Kidney capillary endothelial cell (primary cell): ENCODE results near the gene LRP1-AS.
"Not testable (repeated sequence)": the region's sequence is repeated elsewhere in the genome, so short reads cannot be mapped to it uniquely, and the experiment has no call there.

Source experiments
- DNase-seq: peaks from one replicate; pipeline ENCODE4 v3.0.0-alpha.2; 2018; ENCODE audit warnings: low spot score

Gene LRP1-AS

GRCh38 chr12:57139796-57140649 lies 7.4 kb downstream of the LRP1-AS start:
- no peak for DNase-seq

- DNase-seq, result no peak
Measured at GRCh38 chr12:57138526-57139272, 8.7 kb downstream of the LRP1-AS start.

- DNase-seq, result no peak
Measured at GRCh38 chr12:57135527-57136326, 11.7 kb downstream of the LRP1-AS start.

GRCh38 chr12:57134949-57135348 lies 12.5 kb downstream of the LRP1-AS start:
- DNase-seq, result no peak

- no peak for DNase-seq
Measured at GRCh38 chr12:57133916-57134315, 13.5 kb downstream of the LRP1-AS start.

- no peak for DNase-seq
Measured at GRCh38 chr12:57133013-57133569, 14.3 kb downstream of the LRP1-AS start.

GRCh38 chr12:57131896-57132744 lies 15.3 kb downstream of the LRP1-AS start:
- peak; percentile 24 for DNase-seq

- no peak for DNase-seq
Measured at GRCh38 chr12:57130941-57131340, 16.5 kb downstream of the LRP1-AS start.

GRCh38 chr12:57129889-57130288 lies 17.5 kb downstream of the LRP1-AS start:
- DNase-seq, result no peak

GRCh38 chr12:57129321-57129842 lies 18.0 kb downstream of the LRP1-AS start:
- no peak for DNase-seq

- DNase-seq, result no peak
Measured at GRCh38 chr12:57128519-57129247, 18.7 kb downstream of the LRP1-AS start.

GRCh38 chr12:57127726-57128518 lies 19.5 kb downstream of the LRP1-AS start, which contains the start of gene LRP1:
Gene LRP1, plus strand, starts transcription at chr12:57128483. Its CDS starts 482 bp downstream, at chr12:57128965.
- DNase-seq, result peak; percentile 35

- DNase-seq, result no peak
Measured at GRCh38 chr12:57127101-57127725, 20.2 kb downstream of the LRP1-AS start.

- DNase-seq, result no peak
Measured at GRCh38 chr12:57126561-57126960, 20.9 kb downstream of the LRP1-AS start.

- DNase-seq, result no peak
Measured at GRCh38 chr12:57126061-57126460, 21.4 kb downstream of the LRP1-AS start.

- DNase-seq, result peak; percentile 70
Measured at GRCh38 chr12:57124261-57124877, 23.1 kb downstream of the LRP1-AS start.

- DNase-seq, result no peak
Measured at GRCh38 chr12:57123813-57124212, 23.6 kb downstream of the LRP1-AS start.

GRCh38 chr12:57120718-57121117 lies 26.7 kb downstream of the LRP1-AS start:
- not testable (repeated sequence) for DNase-seq
